Prostate gland (tissue), 2 donors: Measurements from ENCODE around the gene COA8.

Experiments used
- CTCF ChIP-seq, 4 experiments: fragments of 200-600 bp in 2 of 4; fragments of 450-650 bp in 2 of 4; sonication (generic) in 2 of 4; IDR thresholded peaks; 1 replicate in 3 of 4; 2 replicates in 1 of 4; pipeline ENCODE4 v1.5.1; 2016 to 2019; ENCODE audit warnings: antibody characterized with exemption in 4 of 4, mild to moderate bottlenecking in 2 of 4, moderate library complexity in 2 of 4
- POLR2A ChIP-seq: fragments of 450-650 bp; IDR thresholded peaks from one replicate; pipeline ENCODE4 v1.6.1; 2016; ENCODE audit warnings: antibody characterized with exemption, mild to moderate bottlenecking

- TF ChIP-seq CTCF (IDR thresholded peaks at IDR 0.05), result no peak
- no peak for TF ChIP-seq POLR2A
These were observed 2.1 kb upstream of the COA8 start for GRCh38 chr14:103560691-103561090.
